ENCODE measurements around the gene MED15.

DNA sequence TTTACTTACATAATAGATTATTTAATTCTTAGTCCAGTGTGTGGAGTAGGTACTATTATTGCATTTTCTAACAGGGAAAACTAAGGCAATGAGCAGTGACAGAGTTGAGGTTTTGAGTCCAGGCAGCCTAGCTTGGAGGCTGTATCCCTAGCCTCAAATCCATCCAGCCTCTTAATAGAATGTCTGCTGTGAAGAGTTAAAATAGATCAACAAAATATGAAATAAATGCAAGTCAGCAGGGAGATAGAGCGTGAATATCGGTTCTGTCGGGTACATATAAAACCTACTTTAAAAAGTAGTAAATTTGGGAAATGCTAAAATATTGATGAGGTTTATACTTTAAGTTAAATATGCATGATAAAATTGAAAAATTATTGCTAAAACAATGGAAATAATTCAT lies 53.3 kb downstream of the MED15 start:
- TF ChIP-seq CTCF (IDR thresholded peaks at IDR 0.05 in 4 of 5, conservative IDR thresholded peaks at IDR 0.05 in 1 of 5) (no peak), POLR2A (IDR thresholded peaks at IDR 0.05) (no peak)

Data from gastrocnemius medialis (tissue), 4 donors.